H1 (cell line): ENCODE data around the gene APOA4. TPM values are rescaled to one million over a fixed set of nuclear protein-coding genes. Genes with fewer than 3 reads are reported as not detected.

ENCODE experiments used
- CTCF ChIA-PET: fragments of 300-600 bp; sonication (Branson Sonifier 250); formaldehyde crosslinking; loops from one replicate; lab custom pipeline; 2021; ENCODE audit not compliant: partially characterized antibody; lab: Charles Lee
- POLR2A ChIA-PET: fragments of 300-600 bp; sonication (Branson Sonifier 250); formaldehyde crosslinking; loops from one replicate; lab custom pipeline; 2021; ENCODE audit warnings: inconsistent platforms; ENCODE audit not compliant: partially characterized antibody; lab: Charles Lee
- DNase-seq, 2 experiments: peaks; one replicate each; pipeline versions ENCODE4 v3.0.0 to v3.0.0-alpha.2; 2010 to 2022; ENCODE audit warnings: low spot score in 2 of 2, low read depth in 1 of 2, mixed read lengths in 1 of 2
- FAIRE-seq: peaks from 2 replicates; lab custom pipeline; 2011; peaks lifted over from hg19 to GRCh38; lab: Jason Lieb, UNC
- H2AFZ ChIP-seq: 2 replicates; pipeline ENCODE4 v1.8.1; 2012; ENCODE audit warnings: low read length, inconsistent platforms
- H2AK5ac ChIP-seq: 2 replicates; pipeline ENCODE4 v1.6.1; 2013; ENCODE audit warnings: low read depth, low read length
- H2BK120ac ChIP-seq: replicated peaks from 2 replicates; pipeline ENCODE3; 2013; ENCODE audit warnings: low read depth, low read length, inconsistent platforms
- H2BK12ac ChIP-seq: 2 replicates; pipeline ENCODE4 v1.6.1; 2013; ENCODE audit warnings: low read depth, low read length
- H2BK15ac ChIP-seq: 2 replicates; pipeline ENCODE4 v1.6.1; 2013; ENCODE audit warnings: low read length
- H2BK20ac ChIP-seq: 2 replicates; pipeline ENCODE4 v1.6.1; 2013; ENCODE audit warnings: low read length
- H2BK5ac ChIP-seq: 2 replicates; pipeline ENCODE4 v1.6.1; 2013; ENCODE audit warnings: low read depth, low read length
- H3K14ac ChIP-seq: 2 replicates; pipeline ENCODE4 v1.6.1; 2013; ENCODE audit warnings: inconsistent platforms; ENCODE audit not compliant: insufficient read length
- H3K18ac ChIP-seq: 2 replicates; pipeline ENCODE4 v1.6.1; 2013; ENCODE audit warnings: low read length; ENCODE audit errors: extremely low read depth
- H3K23ac ChIP-seq: 2 replicates; pipeline ENCODE4 v1.6.1; 2013; ENCODE audit warnings: inconsistent platforms; ENCODE audit not compliant: insufficient read length
- H3K23me2 ChIP-seq: 2 replicates; pipeline ENCODE4 v1.6.1; 2013; ENCODE audit warnings: low read depth, low read length
- H3K27ac ChIP-seq: 2 replicates; pipeline ENCODE4 v1.6.1; 2011; ENCODE audit warnings: low read depth, low read length, inconsistent platforms
- H3K27me3 ChIP-seq, 4 experiments: replicated peaks in 1 of 4; 1 replicate in 1 of 4; 2 replicates in 3 of 4; pipeline versions ENCODE4 v1.6.1 to v1.8.1; 2011 to 2013; ENCODE audit warnings: low read length in 3 of 4, mild to moderate bottlenecking in 3 of 4, inconsistent platforms in 2 of 4, mixed read lengths in 2 of 4, moderate library complexity in 1 of 4; ENCODE audit not compliant: control insufficient read depth in 3 of 4, insufficient read depth in 3 of 4; ENCODE audit errors: extremely low read depth in 1 of 4
- H3K36me3 ChIP-seq, 4 experiments: 2 replicates each; pipeline versions ENCODE4 v1.6.1 to v1.8.1; 2011 to 2013; ENCODE audit warnings: mild to moderate bottlenecking in 4 of 4, low read length in 3 of 4, moderate library complexity in 2 of 4, control low read depth in 1 of 4, inconsistent platforms in 1 of 4; ENCODE audit not compliant: insufficient read depth in 4 of 4, control insufficient read depth in 2 of 4
- H3K4ac ChIP-seq: replicated peaks from 2 replicates; pipeline ENCODE3; 2013; ENCODE audit warnings: low read length, low read depth, mixed read lengths, inconsistent platforms; ENCODE audit not compliant: insufficient read length
- H3K4me1 ChIP-seq, 4 experiments: replicated peaks in 1 of 4; 1 replicate in 1 of 4; 2 replicates in 3 of 4; pipeline versions ENCODE4 v1.6.1 to v1.8.1; 2011 to 2013; ENCODE audit warnings: low read length in 3 of 4, inconsistent platforms in 2 of 4, mixed read lengths in 1 of 4; ENCODE audit not compliant: insufficient read depth in 4 of 4, control insufficient read depth in 3 of 4
- H3K4me2 ChIP-seq, 2 experiments: 2 replicates each; pipeline versions ENCODE4 v1.6.1 to v1.8.1; 2011 to 2013; ENCODE audit warnings: low read depth in 2 of 2, low read length in 2 of 2, control low read depth in 1 of 2, inconsistent platforms in 1 of 2, mild to moderate bottlenecking in 1 of 2; ENCODE audit not compliant: insufficient read depth in 1 of 2
- H3K4me3 ChIP-seq, 4 experiments: fragments of 200-600, 300-600 bp in 1 of 4; sonication (generic), shearing (Covaris generic), sonication (Bioruptor Twin) in 1 of 4; 2 replicates each; pipeline versions ENCODE4 v1.5.1 to v1.8.1; 2011 to 2016; ENCODE audit warnings: low read length in 4 of 4, low read depth in 3 of 4, control low read depth in 2 of 4, inconsistent platforms in 2 of 4, mild to moderate bottlenecking in 2 of 4, mixed read lengths in 1 of 4, moderate library complexity in 1 of 4; ENCODE audit not compliant: insufficient read depth in 2 of 4; ENCODE audit errors: extremely low read depth in 1 of 4
- H3K56ac ChIP-seq: replicated peaks from 2 replicates; pipeline ENCODE3; 2013; ENCODE audit warnings: low read depth, mild to moderate bottlenecking, mixed read lengths, low read length, inconsistent platforms; ENCODE audit not compliant: insufficient read length
- H3K79me1 ChIP-seq: 2 replicates; pipeline ENCODE4 v1.6.1; 2013; ENCODE audit warnings: low read depth, low read length, control low read depth
- H3K79me2 ChIP-seq, 2 experiments: 2 replicates each; pipeline versions ENCODE4 v1.6.1 to v1.8.1; 2012 to 2013; ENCODE audit warnings: low read length in 2 of 2, mild to moderate bottlenecking in 2 of 2, inconsistent platforms in 1 of 2; ENCODE audit not compliant: insufficient read depth in 2 of 2, control insufficient read depth in 1 of 2
- H3K9ac ChIP-seq, 4 experiments: replicated peaks in 1 of 4; 1 replicate in 1 of 4; 2 replicates in 3 of 4; pipeline versions ENCODE4 v1.6.1 to v1.8.1; 2011 to 2013; ENCODE audit warnings: low read depth in 3 of 4, low read length in 3 of 4, control low read depth in 2 of 4, mild to moderate bottlenecking in 2 of 4, moderate library complexity in 2 of 4, inconsistent platforms in 1 of 4; ENCODE audit errors: extremely low read depth in 1 of 4
- H3K9me3 ChIP-seq, 2 experiments: 2 replicates each; pipeline versions ENCODE4 v1.6.1 to v1.8.1; 2012 to 2013; ENCODE audit warnings: mild to moderate bottlenecking in 2 of 2, moderate library complexity in 2 of 2, control low read depth in 1 of 2, inconsistent platforms in 1 of 2, low read depth in 1 of 2, low read length in 1 of 2, mixed read lengths in 1 of 2; ENCODE audit not compliant: insufficient read depth in 2 of 2
- H4K20me1 ChIP-seq, 2 experiments: replicated peaks in 1 of 2; 2 replicates each; pipeline versions ENCODE3 to v1.8.1; 2011 to 2013; ENCODE audit warnings: inconsistent platforms in 2 of 2, low read length in 2 of 2, mild to moderate bottlenecking in 1 of 2; ENCODE audit not compliant: insufficient read depth in 2 of 2, control insufficient read depth in 1 of 2
- H4K5ac ChIP-seq: 2 replicates; pipeline ENCODE4 v1.6.1; 2013; ENCODE audit warnings: low read length, low read depth, mixed read lengths, inconsistent platforms; ENCODE audit not compliant: insufficient read length
- H4K8ac ChIP-seq: 2 replicates; pipeline ENCODE4 v1.8.0; 2013; ENCODE audit warnings: mild to moderate bottlenecking, moderate library complexity, low read length, inconsistent platforms; ENCODE audit not compliant: insufficient read depth; ENCODE audit errors: extremely low read depth
- H4K91ac ChIP-seq: replicated peaks from 2 replicates; pipeline ENCODE3; 2013; ENCODE audit warnings: low read length, mixed read lengths, inconsistent platforms; ENCODE audit not compliant: insufficient read length
- ATF3 ChIP-seq: IDR thresholded peaks from 2 replicates; pipeline ENCODE4 v1.6.1; 2011; ENCODE audit warnings: low read depth, mild to moderate bottlenecking, low read length; ENCODE audit not compliant: insufficient read depth
- NANOG ChIP-seq: IDR thresholded peaks from 2 replicates; pipeline ENCODE4 v1.6.1; 2011; ENCODE audit warnings: low read length, low read depth, mild to moderate bottlenecking, inconsistent platforms; ENCODE audit not compliant: insufficient read depth, poor library complexity, severe bottlenecking
- POLR2A ChIP-seq, 2 experiments: IDR thresholded peaks; 1 replicate in 1 of 2; 2 replicates in 1 of 2; pipeline ENCODE4 v1.6.1; 2011; ENCODE audit warnings: low read depth in 2 of 2, low read length in 2 of 2, mild to moderate bottlenecking in 2 of 2; ENCODE audit errors: control extremely low read depth in 1 of 2
- SUZ12 ChIP-seq: fragments of 200-600 bp; sonication (generic); IDR thresholded peaks from 2 replicates; pipeline ENCODE4 v1.6.1; 2012; ENCODE audit warnings: mild to moderate bottlenecking, inconsistent platforms, low read length, moderate library complexity, mixed read lengths
- ZNF274 ChIP-seq: IDR thresholded peaks from 2 replicates; pipeline ENCODE4 v1.7.0; 2012; ENCODE audit warnings: low read length, borderline replicate concordance; ENCODE audit errors: extremely low read depth
- WGBS, 2 experiments: shearing (Covaris generic) in 1 of 2; methylation state at CpG; one replicate each; pipeline versions ENCODE4 v1.1.6 to v1.1.7; 2013 to 2015; ENCODE audit warnings: low lambda C conversion rate in 2 of 2, mixed read lengths in 2 of 2, inconsistent platforms in 1 of 2, low coverage in 1 of 2, missing lambda C conversion rate in 1 of 2; ENCODE audit not compliant: insufficient replicate concordance in 2 of 2, insufficient coverage in 1 of 2, insufficient read length in 1 of 2; ENCODE audit errors: extremely low coverage in 1 of 2, missing lambda C conversion rate in 1 of 2; 5-methylcytosine and 5-hydroxymethylcytosine counted together
- polyA plus RNA-seq, 7 experiments: library from polyadenylated mRNA; depleted of rRNA in 3 of 7; stranded (reverse) in 5 of 7; unstranded in 2 of 7; fragments of >200 nt in 5 of 7; fragments of 200-250 nt in 2 of 7; gene quantifications; 1 replicate in 5 of 7; 2 replicates in 1 of 7; 4 replicates in 1 of 7; pipeline versions ENCODE4 v1.2.1 to v1.2.3, GENCODE V29; 2011 to 2013; ENCODE audit warnings: missing spikeins in 2 of 7, mixed read lengths in 2 of 7
- total RNA-seq: library from RNA; stranded (reverse); fragmentation: NEBNext Ultra II Directional; extraction: Animal tissue kit (Norgen Biotek cat#: 25700); gene quantifications from 2 replicates; pipeline ENCODE4 v1.2.1, GENCODE V29; 2021

The APOA4 gene
- total and polyA plus RNA-seq, 2 of the 8 experiments (the other 6 are each of a cell fraction or from before 2014, with no cell fraction given) = not detected

GRCh38 chr11:116800610-116801009 lies 22.5 kb downstream of the APOA4 start:
- no peaks in the 10 kb centered on the region for H4K20me1 ChIP-seq
- no peak overlapping the region for H2BK12ac ChIP-seq
- WGBS, 2 experiments = 94% methylated on average over 2 of the region's 2 CpGs; no CpG with 5 or more reads in 1 of the 2 experiments
- no peak overlapping the region for H2BK15ac ChIP-seq
- no peak overlapping the region for H2BK20ac ChIP-seq
- no peak overlapping the region for H4K5ac ChIP-seq
- H3K4me2 ChIP-seq = no peak overlapping the region
- no peak for DNase-seq
- ChIA-PET CTCF (interaction anchor here (1.7 to 4.5 kb wide), 3 partner anchors 10 to 378 kb away, joined by 4 to 31 read pairs (median 7); partner anchors contain the start of genes APOA1, APOA5 and SIDT2), POLR2A (interaction anchor here (0.7 kb wide), 1 partner anchor 432 kb away, joined by 3 read pairs; the partner anchor contains the start of gene RNF214)
- FAIRE-seq = no peak
- H3K9ac ChIP-seq = no peak overlapping the region
- H2AK5ac ChIP-seq = no peak overlapping the region
- H3K36me3 ChIP-seq = no peaks in the 10 kb centered on the region
- H3K18ac ChIP-seq = no peak overlapping the region
- no peaks in the 10 kb centered on the region for H3K27me3 ChIP-seq
- no peaks in the 10 kb centered on the region for H3K79me1 ChIP-seq
- H4K8ac ChIP-seq = no peak overlapping the region
- H2BK120ac ChIP-seq = no peak overlapping the region
- no peak overlapping the region for H4K91ac ChIP-seq
- H2AFZ ChIP-seq = peak overlapping the region; percentile 62; the same call in 1 of the 2 replicates
- H3K23ac ChIP-seq = no peak overlapping the region
- no peaks in the 10 kb centered on the region for H3K9me3 ChIP-seq
- no peak overlapping the region for H3K27ac ChIP-seq
- H3K4me1 ChIP-seq = no peaks in the 10 kb centered on the region
- no peak overlapping the region for H2BK5ac ChIP-seq
- H3K4me3 ChIP-seq = no peak overlapping the region
- H3K14ac ChIP-seq = no peak overlapping the region
- no peaks in the 10 kb centered on the region for H3K79me2 ChIP-seq
- no peak overlapping the region for H3K56ac ChIP-seq
- no peak overlapping the region for H3K4ac ChIP-seq
- no peaks in the 10 kb centered on the region for H3K23me2 ChIP-seq
- TF ChIP-seq ATF3 (no peak), SUZ12 (no peak), ZNF274 (no peak), POLR2A (IDR thresholded peaks at IDR 0.05; ENCODE audit: control extremely low read depth in 1 of 2, low read depth in 2 of 2, low read length in 2 of 2) (no peak), NANOG (no peak)
